Thoracic aorta (tissue), 2 donors: ENCODE measurements around the gene SCRN2. TPM values are rescaled to one million over a fixed set of nuclear protein-coding genes. Genes with fewer than 3 reads are reported as not detected.

Experiments
- ATAC-seq: fragments of 150-250 bp; one replicate; pipeline ENCODE4 v1.8.0; 2017; ENCODE audit warnings: low read depth; ENCODE audit not compliant: insufficient number of reproducible peaks, low FRiP score
- DNase-seq: peaks from one replicate; pipeline ENCODE4 v3.0.0-alpha.2; 2020; ENCODE audit warnings: low spot score
- H3K27ac ChIP-seq, 2 donors: fragments of 200-600 bp; sonication (generic); 1 replicate in 1 of 2; 2 replicates in 1 of 2; pipeline ENCODE4 v1.5.1; 2016; ENCODE audit warnings: mild to moderate bottlenecking in 2 of 2, moderate library complexity in 2 of 2
- H3K27me3 ChIP-seq: fragments of 200-600 bp; sonication (generic); replicated peaks from 2 replicates; pipeline ENCODE4 v1.6.0; 2016; ENCODE audit warnings: mild to moderate bottlenecking; ENCODE audit not compliant: insufficient read depth
- H3K36me3 ChIP-seq: fragments of 200-600 bp; sonication (generic); one replicate; pipeline ENCODE4 v1.5.1; 2016
- H3K4me1 ChIP-seq, 2 donors: fragments of 200-600 bp; sonication (generic); 1 replicate in 1 of 2; 2 replicates in 1 of 2; pipeline versions ENCODE4 v1.5.1 to v1.6.0; 2016; ENCODE audit warnings: low read depth in 2 of 2, mild to moderate bottlenecking in 1 of 2; ENCODE audit not compliant: control insufficient read depth in 1 of 2
- H3K4me3 ChIP-seq: fragments of 200-600 bp; sonication (generic); 2 replicates; pipeline ENCODE4 v1.5.1; 2016; ENCODE audit warnings: mild to moderate bottlenecking
- H3K9me3 ChIP-seq: fragments of 200-600 bp; sonication (generic); 2 replicates; pipeline ENCODE4 v1.5.1; 2016
- total RNA-seq, 2 donors: library from RNA; depleted of rRNA; stranded (reverse); fragments of >200 nt; gene quantifications; one replicate each; pipeline versions ENCODE4 v1.1.0 to v1.2.3, GENCODE V29; 2016
- TF ChIP-seq, protein P1 (sequence below): fragments of 200-600 bp; sonication (generic); IDR thresholded peaks from one replicate; pipeline ENCODE4 v1.5.1; 2019; ENCODE audit warnings: antibody characterized with exemption

SCRN2 gene
- total RNA-seq, 2 donors from 2014 or later: 22.9 to 29.3 TPM

DNA sequence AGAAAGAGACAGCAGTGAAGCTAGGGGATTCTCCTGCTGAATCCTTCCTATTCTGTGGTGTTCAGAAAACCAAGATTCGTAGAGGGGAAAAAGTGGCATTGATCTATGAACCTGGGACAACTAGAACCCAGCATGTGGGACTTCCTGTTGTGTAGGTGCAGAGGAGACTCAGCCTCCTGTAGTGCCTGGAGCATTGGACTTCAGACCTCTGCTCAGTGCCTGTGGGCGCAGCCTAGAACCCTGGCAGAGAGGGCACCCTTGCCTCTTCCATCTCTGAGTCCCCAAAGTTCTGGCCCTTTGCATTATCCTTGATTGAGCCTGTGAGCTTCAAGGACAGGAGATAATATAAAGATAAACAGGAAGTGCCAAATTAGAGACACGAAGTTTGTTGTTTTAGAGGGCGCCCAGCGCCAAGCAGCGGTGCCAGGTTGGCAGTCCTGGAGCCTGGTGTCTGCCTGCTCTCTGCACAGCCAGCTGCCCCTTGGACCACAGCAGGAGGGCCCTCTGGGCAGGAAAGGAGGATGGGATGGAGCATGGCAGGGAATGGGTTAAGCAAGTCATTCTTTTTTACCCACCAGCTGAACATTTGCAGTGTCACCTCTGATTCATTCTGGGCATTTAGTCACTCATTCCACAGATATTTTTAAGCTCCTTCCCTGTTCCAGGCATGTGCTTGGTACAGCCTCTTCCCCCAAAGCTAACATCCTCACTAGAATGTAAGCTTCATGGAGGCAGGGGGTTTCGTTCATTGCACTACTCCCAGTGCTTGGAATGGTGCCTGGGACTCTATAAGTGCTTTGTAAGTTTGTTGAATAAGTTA lies 21.8 kb upstream of the SCRN2 start:
- Histone ChIP-seq H3K9me3 (no peaks in the 10 kb centered on the region), H3K4me1 (peaks cover 7% of the 10 kb centered on the region in 2 donors), H3K4me3 (no peak overlapping the region), H3K36me3 (no peaks in the 10 kb centered on the region), H3K27ac (no peak overlapping the region), H3K27me3 (no peaks in the 10 kb centered on the region)
- DNase-seq (no peak), ATAC-seq (no peak)
- TF ChIP-seq, protein P1, sequence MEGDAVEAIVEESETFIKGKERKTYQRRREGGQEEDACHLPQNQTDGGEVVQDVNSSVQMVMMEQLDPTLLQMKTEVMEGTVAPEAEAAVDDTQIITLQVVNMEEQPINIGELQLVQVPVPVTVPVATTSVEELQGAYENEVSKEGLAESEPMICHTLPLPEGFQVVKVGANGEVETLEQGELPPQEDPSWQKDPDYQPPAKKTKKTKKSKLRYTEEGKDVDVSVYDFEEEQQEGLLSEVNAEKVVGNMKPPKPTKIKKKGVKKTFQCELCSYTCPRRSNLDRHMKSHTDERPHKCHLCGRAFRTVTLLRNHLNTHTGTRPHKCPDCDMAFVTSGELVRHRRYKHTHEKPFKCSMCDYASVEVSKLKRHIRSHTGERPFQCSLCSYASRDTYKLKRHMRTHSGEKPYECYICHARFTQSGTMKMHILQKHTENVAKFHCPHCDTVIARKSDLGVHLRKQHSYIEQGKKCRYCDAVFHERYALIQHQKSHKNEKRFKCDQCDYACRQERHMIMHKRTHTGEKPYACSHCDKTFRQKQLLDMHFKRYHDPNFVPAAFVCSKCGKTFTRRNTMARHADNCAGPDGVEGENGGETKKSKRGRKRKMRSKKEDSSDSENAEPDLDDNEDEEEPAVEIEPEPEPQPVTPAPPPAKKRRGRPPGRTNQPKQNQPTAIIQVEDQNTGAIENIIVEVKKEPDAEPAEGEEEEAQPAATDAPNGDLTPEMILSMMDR: no peak

DNA sequence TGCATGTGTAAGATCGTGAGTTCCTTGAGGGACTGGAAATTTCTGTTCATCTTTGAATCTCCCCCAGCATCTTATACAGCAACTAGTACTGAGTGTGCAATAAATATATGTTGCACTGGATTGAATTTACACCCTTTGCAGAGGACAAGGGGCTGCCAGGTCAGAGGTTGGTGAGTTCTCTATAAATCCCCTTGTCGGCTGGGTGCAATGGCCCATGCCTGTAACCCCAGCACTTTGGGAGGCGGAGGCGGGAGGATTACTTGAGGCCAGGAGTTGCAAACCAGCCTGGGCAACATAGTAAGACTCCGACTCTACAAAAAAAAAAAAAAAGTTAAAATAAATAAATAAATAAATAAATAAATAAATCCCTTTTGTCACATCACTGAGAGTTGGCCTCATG lies 19.3 kb upstream of the SCRN2 start:
- Histone ChIP-seq H3K36me3 (no peaks in the 10 kb centered on the region), H3K4me3 (no peak overlapping the region), H3K27ac (no peak overlapping the region), H3K27me3 (no peaks in the 10 kb centered on the region), H3K9me3 (no peaks in the 10 kb centered on the region), H3K4me1 (peaks cover 7% of the 10 kb centered on the region in 2 donors)
- DNase-seq: no peak
- no peak for ATAC-seq
- TF ChIP-seq, protein P1: no peak

DNA sequence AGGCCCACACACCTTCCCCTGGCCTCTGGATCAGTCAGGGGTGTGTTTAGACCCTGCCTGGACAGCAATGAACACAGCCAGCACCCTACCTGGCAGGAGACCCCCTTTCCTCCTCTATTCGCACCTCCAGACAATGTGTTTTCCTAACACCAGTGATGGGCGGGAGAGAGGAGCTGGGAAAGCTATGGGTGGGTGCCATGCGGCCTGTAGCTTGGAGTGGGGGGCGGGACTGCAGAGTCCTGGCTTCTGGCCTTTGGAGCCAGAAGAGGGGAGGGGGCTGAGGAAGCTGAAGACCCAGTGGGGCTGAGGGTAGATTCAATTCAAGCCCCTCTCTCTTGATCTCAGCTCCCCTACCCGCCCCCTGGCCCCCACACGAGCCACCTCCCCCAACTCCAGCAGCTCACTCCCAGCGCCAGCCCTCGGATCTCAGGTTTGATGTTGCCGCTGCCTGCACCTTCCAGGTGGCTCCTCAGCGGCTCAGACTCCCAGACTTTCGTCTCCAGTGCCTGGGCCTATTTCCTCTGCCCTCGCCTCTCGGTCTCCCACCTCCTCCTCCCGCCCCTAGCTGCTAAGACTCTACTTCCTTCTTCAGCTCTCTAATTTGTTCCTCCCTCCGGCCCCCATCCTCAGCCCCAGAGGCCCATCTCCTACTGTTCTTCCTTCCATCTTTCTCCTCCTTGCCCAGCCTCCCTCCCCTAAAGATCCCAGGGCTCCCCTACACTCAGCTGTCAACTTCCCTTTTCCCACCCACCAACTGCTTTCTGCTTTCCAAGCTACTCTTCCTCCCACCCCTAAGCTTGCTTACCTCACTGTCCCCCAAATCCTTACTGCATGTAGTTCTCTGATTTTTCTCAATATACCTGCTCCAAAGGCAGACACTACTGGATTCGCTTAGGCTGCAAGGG lies 16.7 kb upstream of the SCRN2 start:
- ATAC-seq: no peak
- peaks cover 17% of the 10 kb centered on the region for H3K27me3 ChIP-seq
- no peak for DNase-seq
- no peak overlapping the region for H3K4me3 ChIP-seq
- H3K36me3 ChIP-seq: no peaks in the 10 kb centered on the region
- no peak overlapping the region for H3K27ac ChIP-seq
- TF ChIP-seq, protein P1: no peak
- peaks cover 3% of the 10 kb centered on the region in 2 donors for H3K4me1 ChIP-seq
- no peaks in the 10 kb centered on the region for H3K9me3 ChIP-seq

DNA sequence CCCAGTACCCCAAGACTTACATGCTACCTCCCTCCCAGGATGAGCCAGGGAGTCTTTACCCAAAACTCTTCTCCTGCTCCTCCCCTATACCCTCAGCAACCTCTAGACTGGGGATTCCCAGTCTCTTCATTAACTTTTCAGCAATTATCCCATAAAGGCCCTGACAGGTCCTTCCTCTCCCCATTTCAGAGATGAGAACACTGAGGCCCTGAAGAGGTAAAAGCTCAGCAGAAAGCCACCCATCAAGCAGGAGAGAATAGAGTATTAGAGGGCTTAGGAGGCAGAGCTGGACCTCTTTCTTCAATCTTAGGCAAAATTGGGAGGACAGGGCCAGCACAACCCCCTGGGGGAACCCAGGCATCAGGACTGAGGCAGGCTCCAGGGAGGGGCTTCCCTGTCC lies 15.8 kb upstream of the SCRN2 start:
- DNase-seq (no peak), ATAC-seq (no peak)
- TF ChIP-seq, protein P1: no peak
- Histone ChIP-seq H3K27me3 (peaks cover 26% of the 10 kb centered on the region), H3K4me3 (no peak overlapping the region), H3K4me1 (peaks cover 0 to 3% of the 10 kb centered on the region in 2 donors), H3K9me3 (no peaks in the 10 kb centered on the region), H3K27ac (no peak overlapping the region), H3K36me3 (no peaks in the 10 kb centered on the region)

DNA sequence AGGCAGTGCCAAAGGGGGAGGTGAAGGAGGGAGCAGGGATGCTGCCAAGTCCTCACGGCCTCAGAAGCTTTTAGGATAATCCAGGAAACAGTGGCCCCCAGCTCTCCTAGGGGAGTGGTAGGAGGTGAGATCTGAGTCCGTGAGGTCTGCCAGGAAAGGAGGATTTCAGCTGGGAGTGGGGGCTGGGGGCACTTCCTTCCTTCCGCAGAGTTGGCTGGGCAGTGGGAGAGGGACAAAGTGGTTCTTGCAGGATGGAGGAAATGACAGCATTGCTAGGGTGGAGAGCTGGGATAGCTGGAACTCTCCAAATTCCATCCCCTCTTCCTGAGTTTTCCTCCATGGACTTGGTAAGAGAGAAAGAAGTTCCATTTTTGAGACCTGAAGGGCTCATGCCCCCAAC lies 14.7 kb upstream of the SCRN2 start:
- ATAC-seq: no peak
- Histone ChIP-seq H3K4me1 (peaks cover 7 to 12% of the 10 kb centered on the region in 2 donors), H3K27ac (no peak overlapping the region), H3K4me3 (no peak overlapping the region), H3K9me3 (no peaks in the 10 kb centered on the region), H3K36me3 (no peaks in the 10 kb centered on the region), H3K27me3 (peaks cover 28% of the 10 kb centered on the region)
- no peak for DNase-seq
- TF ChIP-seq, protein P1: no peak
